ENCODE results near the gene SLCO1B1.
"Not testable (repeated sequence)": the region's sequence is repeated elsewhere in the genome, so short reads cannot be mapped to it uniquely, and the experiment has no call there.

SLCO1B1 gene, protein sequence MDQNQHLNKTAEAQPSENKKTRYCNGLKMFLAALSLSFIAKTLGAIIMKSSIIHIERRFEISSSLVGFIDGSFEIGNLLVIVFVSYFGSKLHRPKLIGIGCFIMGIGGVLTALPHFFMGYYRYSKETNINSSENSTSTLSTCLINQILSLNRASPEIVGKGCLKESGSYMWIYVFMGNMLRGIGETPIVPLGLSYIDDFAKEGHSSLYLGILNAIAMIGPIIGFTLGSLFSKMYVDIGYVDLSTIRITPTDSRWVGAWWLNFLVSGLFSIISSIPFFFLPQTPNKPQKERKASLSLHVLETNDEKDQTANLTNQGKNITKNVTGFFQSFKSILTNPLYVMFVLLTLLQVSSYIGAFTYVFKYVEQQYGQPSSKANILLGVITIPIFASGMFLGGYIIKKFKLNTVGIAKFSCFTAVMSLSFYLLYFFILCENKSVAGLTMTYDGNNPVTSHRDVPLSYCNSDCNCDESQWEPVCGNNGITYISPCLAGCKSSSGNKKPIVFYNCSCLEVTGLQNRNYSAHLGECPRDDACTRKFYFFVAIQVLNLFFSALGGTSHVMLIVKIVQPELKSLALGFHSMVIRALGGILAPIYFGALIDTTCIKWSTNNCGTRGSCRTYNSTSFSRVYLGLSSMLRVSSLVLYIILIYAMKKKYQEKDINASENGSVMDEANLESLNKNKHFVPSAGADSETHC

DNA sequence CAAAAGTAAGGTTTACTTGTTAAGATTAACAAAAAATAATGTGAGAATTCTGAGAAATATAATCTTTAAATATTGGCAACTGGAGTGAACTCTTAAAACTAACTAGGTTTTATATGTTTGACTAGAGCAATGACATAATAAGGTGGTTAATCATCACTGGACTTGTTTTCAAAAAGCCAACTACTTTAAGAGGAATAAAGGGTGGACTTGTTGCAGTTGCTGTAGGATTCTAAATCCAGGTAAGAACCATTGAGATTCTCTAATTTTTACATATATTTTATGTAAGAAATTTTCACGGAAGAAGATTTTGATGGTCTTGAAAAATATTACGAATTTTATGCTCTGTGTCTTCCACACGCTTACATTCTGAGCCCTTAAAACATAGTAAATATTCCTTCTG lies at the start of gene SLCO1B1:
Gene SLCO1B1, plus strand, starts transcription at position 197 of the 400 bp plus-strand sequence. CDS start 10,381 bp downstream, outside the sequence.
- DNase-seq (ENCODE audit: low read depth in 2 of 2): no peak

DNA sequence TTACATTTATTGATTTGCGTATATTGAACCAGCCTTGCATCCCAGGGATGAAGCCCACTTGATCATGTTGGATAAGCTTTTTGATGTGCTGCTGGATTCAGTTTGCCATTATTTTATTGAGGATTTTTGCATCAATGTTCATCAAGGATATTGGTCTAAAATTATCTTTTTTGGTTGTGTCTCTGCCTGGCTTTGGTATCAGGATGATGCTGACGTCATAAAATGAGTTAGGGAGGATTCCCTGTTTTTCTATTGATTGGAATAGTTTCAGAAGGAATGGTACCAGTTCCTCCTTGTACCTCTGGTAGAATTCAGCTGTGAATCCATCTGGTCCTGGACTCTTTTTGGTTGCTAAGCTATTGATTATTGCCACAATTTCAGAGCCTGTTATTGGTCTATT lies 46.2 kb upstream of the SLCO1B1 start:
- not testable (repeated sequence) for DNase-seq (ENCODE audit: low read depth in 2 of 2)

DNA sequence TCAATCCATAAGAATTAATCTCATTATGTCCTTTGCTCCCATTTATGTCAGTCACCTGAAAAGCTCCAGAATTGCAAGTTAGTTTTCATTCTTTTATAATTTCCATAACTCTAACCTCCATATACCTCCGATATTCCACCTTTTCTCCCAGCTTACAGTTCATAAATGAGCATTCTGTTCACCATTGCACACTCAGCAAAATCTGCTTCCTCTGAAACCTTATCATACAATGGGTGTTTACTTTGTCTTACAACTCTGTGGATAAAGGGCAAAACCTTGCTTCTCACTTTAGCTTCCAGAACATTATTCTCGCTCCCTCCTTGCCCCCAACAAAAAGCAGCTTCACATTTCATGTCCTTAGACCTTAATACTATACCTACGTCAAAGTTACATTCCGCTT lies 19.3 kb upstream of the SLCO1B1 start:
- DNase-seq (ENCODE audit: low read depth in 2 of 2): no peak

DNA sequence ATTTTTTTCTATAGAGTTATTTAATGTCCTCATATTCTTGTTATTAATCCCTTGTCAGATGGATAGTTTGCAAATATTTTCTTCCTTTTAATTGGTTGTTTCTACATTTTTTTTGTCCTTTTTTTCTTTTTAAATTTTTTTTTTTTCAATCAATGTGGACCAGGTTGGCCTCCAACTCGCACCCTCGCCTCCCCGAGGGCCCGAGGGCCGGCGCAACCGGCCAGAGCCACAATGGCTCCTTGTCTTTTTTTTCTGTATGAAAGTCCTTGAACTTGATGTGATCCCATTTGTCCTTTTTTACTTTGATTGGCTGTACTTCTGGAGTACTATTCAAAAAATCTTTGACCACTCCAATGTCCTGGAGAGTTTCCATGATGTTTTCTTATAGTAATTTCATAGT lies 17.7 kb upstream of the SLCO1B1 start:
- DNase-seq (ENCODE audit: low read depth in 2 of 2): no peak

- DNase-seq (ENCODE audit: low read depth in 2 of 2): no peak
Measured at GRCh38 chr12:21117995-21118394, 13.0 kb upstream of the SLCO1B1 start.

- no peak for DNase-seq (ENCODE audit: low read depth in 2 of 2)
Measured at GRCh38 chr12:21118760-21119159, 12.2 kb upstream of the SLCO1B1 start.

DNA sequence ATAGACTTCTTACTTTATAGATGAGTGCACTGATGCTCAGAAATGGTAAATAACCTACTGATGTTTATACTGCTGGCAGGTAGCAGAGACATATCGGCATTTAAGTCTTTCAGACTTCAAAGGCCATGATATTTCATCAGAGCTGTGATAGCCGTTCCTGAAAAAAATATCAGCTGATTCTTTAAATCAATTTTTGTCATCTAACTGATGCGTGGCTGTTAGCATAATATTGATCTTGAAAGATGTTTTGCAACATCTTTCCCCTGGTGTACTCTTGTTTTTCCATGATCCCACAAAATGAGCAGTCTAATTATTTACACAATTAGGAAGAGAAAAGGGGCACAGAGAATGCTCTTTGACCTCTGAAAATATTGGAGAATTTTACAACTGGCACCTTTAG lies 1.6 kb upstream of the SLCO1B1 start:
- no peak for DNase-seq (ENCODE audit: low read depth in 2 of 2)

- no peak for DNase-seq (ENCODE audit: low read depth in 2 of 2)
Measured at GRCh38 chr12:21129906-21130305, 1.1 kb upstream of the SLCO1B1 start.

DNA sequence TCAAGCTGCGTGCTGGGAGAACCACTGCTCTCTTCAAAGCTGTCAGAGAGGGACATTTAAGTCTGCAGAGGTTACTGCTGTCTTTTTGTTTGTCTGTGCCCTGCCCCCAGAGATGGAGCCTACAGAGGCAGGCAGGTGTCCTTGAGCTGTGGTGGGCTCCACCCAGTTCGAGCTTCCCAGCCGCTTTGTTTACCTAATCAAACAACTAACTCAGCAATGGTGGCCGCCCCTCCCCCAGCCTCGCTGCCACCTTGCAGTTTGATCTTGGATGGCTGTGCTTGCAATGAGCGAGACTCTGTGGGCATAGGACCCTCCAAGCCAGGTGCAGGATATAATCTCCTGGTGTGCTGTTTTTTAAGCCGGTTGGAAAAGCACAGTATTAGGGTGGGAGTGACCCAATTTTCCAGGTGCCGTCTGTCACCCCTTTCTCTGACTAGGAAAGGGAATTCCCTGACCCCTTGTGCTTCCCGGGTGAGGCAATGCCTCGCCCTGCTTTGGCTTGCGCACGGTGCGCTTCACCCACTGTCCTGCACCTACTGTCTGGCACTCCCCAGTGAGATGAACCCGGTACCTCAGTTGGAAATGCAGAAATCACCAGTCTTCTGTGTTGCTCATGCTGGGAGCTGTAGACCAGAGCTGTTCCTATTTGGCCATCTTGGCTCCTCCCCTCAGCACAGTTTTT lies 6.5 kb downstream of the SLCO1B1 start:
- DNase-seq (ENCODE audit: low read depth in 2 of 2): not testable (repeated sequence)

GRCh38 chr12:21138016-21138415 lies 7.0 kb downstream of the SLCO1B1 start:
- no peak for DNase-seq (ENCODE audit: low read depth in 2 of 2)

- DNase-seq (ENCODE audit: low read depth in 2 of 2): no peak
Measured at GRCh38 chr12:21144309-21144708, 13.3 kb downstream of the SLCO1B1 start.

GRCh38 chr12:21149861-21150260 lies 18.9 kb downstream of the SLCO1B1 start:
- not testable (repeated sequence) for DNase-seq (ENCODE audit: low read depth in 2 of 2)

- DNase-seq (ENCODE audit: low read depth in 2 of 2): no peak
Measured at GRCh38 chr12:21151184-21151583, 20.2 kb downstream of the SLCO1B1 start.

DNA sequence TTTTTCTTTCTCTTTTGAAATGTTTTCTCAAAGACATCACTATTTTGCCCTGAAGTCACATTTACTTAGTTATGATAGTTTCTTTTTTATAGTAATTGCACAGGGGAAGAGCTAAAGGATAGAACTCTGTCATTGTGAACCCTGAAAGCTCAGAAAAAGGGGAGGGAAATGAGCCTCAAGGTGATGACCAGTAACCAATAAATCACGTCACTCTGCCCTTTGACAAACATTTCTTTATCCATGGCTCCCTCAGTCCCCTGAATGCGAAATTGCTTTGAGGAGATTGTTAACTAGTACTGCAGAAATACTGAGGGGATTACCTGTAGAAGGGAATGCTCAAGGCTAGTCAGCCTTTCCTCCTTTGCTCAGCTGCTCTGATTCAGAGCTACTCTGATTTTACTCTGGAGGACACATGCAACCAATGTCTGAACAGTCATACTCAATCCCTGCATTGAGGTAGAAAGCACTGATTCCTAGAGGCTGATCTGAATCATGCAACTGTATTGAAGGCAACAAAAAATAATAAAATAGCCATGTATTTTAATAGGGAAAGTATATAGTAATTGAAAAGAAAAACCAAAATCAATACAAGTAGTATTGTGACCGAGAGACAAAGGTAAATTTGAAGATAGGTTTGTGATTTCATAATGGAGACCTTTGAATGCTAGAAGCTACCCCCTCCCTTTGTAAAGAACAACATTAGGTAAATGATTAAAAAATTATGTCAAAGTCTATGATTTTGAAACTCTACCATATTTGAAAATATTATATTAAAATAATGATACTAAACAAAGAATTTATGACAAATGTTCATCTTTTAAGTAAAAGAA lies 24.7 kb downstream of the SLCO1B1 start:
- DNase-seq (ENCODE audit: low read depth in 2 of 2): no peak

DNA sequence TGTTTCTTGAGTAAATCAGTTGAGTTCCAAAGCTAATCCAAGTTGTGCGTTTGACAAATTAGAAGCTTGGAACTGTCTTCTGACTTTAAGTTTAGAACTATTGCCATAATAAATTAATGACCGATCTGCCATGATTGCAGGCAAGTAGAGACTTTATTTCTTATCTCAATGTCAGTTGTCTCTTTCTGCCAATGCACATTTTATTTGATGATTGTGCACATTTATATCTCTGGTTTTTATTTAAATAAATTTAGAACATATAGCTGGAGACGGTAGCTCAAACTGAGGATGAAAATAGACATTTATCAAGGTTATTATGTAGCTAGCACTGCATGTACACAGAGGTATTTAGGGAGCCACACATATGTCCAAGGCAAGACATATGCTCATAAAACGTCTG lies 34.1 kb downstream of the SLCO1B1 start:
- DNase-seq (ENCODE audit: low read depth in 2 of 2): no peak

DNA sequence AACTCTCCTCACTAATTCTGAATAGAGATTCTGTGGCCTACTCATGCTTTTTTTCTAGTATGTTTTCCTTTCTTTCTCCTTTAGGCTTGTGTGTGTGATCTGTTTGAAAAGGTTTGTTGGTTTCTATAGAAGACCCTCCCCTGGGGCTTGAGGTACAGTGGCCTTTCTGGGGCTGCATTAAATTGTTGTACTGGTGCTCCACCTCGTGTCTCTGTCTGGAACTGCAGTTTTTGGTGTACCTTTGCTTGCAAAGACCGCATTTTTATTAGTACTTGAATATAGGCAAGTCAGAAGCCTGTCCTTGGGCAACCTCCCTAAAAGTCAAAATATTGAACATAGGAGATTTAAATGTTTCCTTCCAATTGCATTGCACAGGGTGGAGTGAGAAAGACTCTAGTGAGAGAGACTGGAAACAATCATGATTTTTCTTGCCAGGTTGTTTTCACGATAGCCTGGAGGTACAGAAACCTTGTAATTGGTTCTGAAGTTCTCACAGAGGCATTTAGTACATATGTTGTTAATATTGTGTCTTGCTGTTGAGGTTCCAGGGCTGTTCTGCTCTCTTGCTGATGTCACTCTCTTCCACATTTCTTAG lies 39.0 kb downstream of the SLCO1B1 start:
- DNase-seq (ENCODE audit: low read depth in 2 of 2): peak; percentile 4 to 21

- no peak for DNase-seq (ENCODE audit: low read depth in 2 of 2)
Measured at GRCh38 chr12:21172079-21172478, 41.1 kb downstream of the SLCO1B1 start.

DNA sequence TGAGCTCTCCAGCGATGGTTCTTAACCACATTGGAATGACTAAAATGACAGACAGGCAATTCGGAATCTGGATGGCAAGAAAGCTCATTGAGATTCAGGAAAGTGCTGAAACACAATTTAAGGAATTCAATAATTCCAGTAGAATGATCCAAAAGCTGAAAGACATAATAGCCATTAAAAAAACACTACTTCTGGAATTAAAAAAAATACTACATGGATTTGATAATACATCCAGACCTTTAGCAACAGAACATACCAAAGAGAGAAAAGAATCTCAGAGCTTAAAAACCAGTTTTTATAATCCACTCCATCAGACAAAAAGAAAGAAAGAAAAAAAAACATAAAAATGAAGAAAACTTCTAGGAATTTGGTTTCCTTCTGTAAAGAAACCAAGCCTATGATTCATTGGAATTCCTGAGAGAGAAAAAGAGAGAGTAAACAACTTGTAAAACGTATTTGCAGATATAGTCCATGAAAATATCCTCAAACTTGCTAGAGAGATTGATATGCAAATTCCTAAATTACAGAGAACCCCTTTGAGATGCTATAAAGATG lies 52.8 kb downstream of the SLCO1B1 start:
- no peak for DNase-seq (ENCODE audit: low read depth in 2 of 2)

GRCh38 chr12:21190016-21190415 lies 59.0 kb downstream of the SLCO1B1 start:
- no peak for DNase-seq (ENCODE audit: low read depth in 2 of 2)

DNA sequence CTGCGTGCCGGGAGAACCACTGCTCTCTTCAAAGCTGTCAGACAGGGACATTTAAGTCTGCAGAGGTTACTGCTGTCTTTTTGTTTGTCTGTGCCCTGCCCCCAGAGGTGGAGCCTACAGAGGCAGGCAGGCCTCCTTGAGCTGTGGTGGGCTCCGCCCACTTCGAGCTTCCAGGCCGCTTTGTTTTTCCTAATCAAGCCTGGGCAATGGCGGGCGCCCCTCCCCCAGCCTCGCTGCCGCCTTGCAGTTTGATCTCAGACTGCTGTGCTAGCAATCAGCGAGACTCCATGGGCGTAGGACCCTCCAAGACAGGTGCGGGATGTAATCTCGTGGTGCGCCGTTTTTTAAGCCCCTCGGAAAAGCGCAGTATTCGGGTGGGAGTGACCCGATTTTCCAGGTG lies 83.4 kb downstream of the SLCO1B1 start:
- DNase-seq (ENCODE audit: low read depth in 2 of 2): not testable (repeated sequence)

- no peak for DNase-seq (ENCODE audit: low read depth in 2 of 2)
Measured at GRCh38 chr12:21219206-21219605, 88.2 kb downstream of the SLCO1B1 start.

All from stimulated activated CD4-positive, alpha-beta T cell treated with anti-CD3 and anti-CD28 coated beads, Interleukin-4, amount 100 ng/mL, for 48 hours (primary cell).